ENCODE measurements around the gene SND1.

DNA sequence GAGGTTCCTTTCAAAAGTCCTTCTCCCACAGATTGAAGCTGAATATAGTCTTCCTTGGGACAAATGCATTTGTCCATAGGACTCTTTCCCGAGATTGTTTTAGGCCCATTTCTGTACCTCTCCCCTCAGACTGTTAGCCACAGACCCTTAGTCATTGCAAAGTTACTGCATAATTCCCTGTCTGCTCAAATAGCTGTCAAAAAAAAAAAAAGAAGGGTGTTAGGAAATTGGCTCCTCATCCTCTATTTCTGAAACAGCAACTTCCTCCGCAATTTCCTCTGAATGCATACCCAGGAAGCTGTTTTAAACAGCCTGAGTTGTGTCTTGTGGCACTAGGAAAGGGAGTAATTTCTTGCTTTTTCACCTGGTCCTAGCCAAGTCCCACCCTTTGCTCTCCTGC, 373.8 kb downstream of the SND1 start:
- TF ChIP-seq CTCF (IDR thresholded peaks at IDR 0.05) (no peak), POLR2A (IDR thresholded peaks at IDR 0.05) (no peak)

Data from body of pancreas (tissue), 4 donors.